Hematopoietic multipotent progenitor cell (in vitro differentiated cells): Measurements from ENCODE around the gene RNF144B. TPM values are rescaled to one million over a fixed set of nuclear protein-coding genes. Genes with fewer than 3 reads are reported as not detected.
A peak's percentile ranks its signal among the peaks of the same experiment; 100 is the strongest.
"Not testable (repeated sequence)": the region's sequence is repeated elsewhere in the genome, so short reads cannot be mapped to it uniquely, and the experiment has no call there.

Source experiments
- DNase-seq, 3 donors: peaks; one replicate each; pipeline ENCODE4 v3.0.0-alpha.2; 2011 to 2015; ENCODE audit warnings: low read depth in 2 of 3, low spot score in 2 of 3
- total RNA-seq: library from RNA; depleted of rRNA; stranded (reverse); fragments of >200 nt; gene quantifications from one replicate; pipeline ENCODE4 v1.2.3, GENCODE V29; 2012

Gene RNF144B
- total RNA-seq, 1 donor = 16.7 TPM

- DNase-seq = no peak
Observed at GRCh38 chr6:18433059-18433458, 45.9 kb downstream of the RNF144B start.

GRCh38 chr6:18436341-18436740, 49.2 kb downstream of the RNF144B start:
- DNase-seq = peak in 1 of 3 donors; percentile 4

GRCh38 chr6:18439581-18439980, 52.4 kb downstream of the RNF144B start:
- peak in 1 of 3 donors; percentile 10 for DNase-seq

GRCh38 chr6:18441251-18441979, 54.3 kb downstream of the RNF144B start:
- no peak for DNase-seq

- no peak for DNase-seq
Observed at GRCh38 chr6:18444111-18444510, 57.0 kb downstream of the RNF144B start.

GRCh38 chr6:18445228-18445627, 58.1 kb downstream of the RNF144B start:
- DNase-seq = no peak

- no peak for DNase-seq
Observed at GRCh38 chr6:18446771-18447170, 59.6 kb downstream of the RNF144B start.

- no peak for DNase-seq
Observed at GRCh38 chr6:18447552-18447951, 60.4 kb downstream of the RNF144B start.

GRCh38 chr6:18451756-18452155, 64.6 kb downstream of the RNF144B start:
- DNase-seq = no peak

GRCh38 chr6:18454446-18454845, 67.3 kb downstream of the RNF144B start:
- no peak for DNase-seq

- DNase-seq = no peak
Observed at GRCh38 chr6:18457065-18457737, 70.1 kb downstream of the RNF144B start.

GRCh38 chr6:18458086-18458485, 70.9 kb downstream of the RNF144B start:
- DNase-seq = not testable (repeated sequence)

GRCh38 chr6:18463429-18463828, 76.3 kb downstream of the RNF144B start:
- DNase-seq = no peak

- no peak for DNase-seq
Observed at GRCh38 chr6:18464176-18464575, 77.0 kb downstream of the RNF144B start.

GRCh38 chr6:18465410-18466154, 78.4 kb downstream of the RNF144B start:
- no peak for DNase-seq

- no peak for DNase-seq
Observed at GRCh38 chr6:18467741-18468502, 80.8 kb downstream of the RNF144B start.

- no peak for DNase-seq
Observed at GRCh38 chr6:18468503-18468843, 81.3 kb downstream of the RNF144B start.

GRCh38 chr6:18469536-18469935, 82.4 kb downstream of the RNF144B start:
- DNase-seq = no peak

GRCh38 chr6:18471232-18471964, 84.2 kb downstream of the RNF144B start:
- no peak for DNase-seq

GRCh38 chr6:18472941-18473340, 85.8 kb downstream of the RNF144B start:
- no peak for DNase-seq
